Breast epithelium (tissue), 4 donors: ENCODE measurements around the gene AUH. TPM values are rescaled to one million over a fixed set of nuclear protein-coding genes. Genes with fewer than 3 reads are reported as not detected.

Experiments
- DNase-seq, 2 donors: peaks; one replicate each; pipeline ENCODE4 v3.0.0-alpha.2; 2019; ENCODE audit warnings: low spot score in 2 of 2
- H3K27ac ChIP-seq, 2 donors: fragments of 200-600 bp; sonication (generic) in 1 of 2; one replicate each; pipeline ENCODE4 v1.5.1; 2016 to 2019; ENCODE audit warnings: mild to moderate bottlenecking in 1 of 2
- H3K27me3 ChIP-seq, 2 donors: fragments of 200-600 bp; sonication (generic) in 1 of 2; one replicate each; pipeline versions ENCODE4 v1.5.1 to v1.6.0; 2017 to 2019; ENCODE audit warnings: control low read depth in 1 of 2, mild to moderate bottlenecking in 1 of 2
- H3K36me3 ChIP-seq: fragments of 200-600 bp; one replicate; pipeline ENCODE4 v1.5.1; 2019
- H3K4me1 ChIP-seq, 2 donors: fragments of 200-600 bp; sonication (generic); one replicate each; pipeline ENCODE4 v1.5.1; 2016 to 2019; ENCODE audit warnings: control low read depth in 1 of 2
- H3K4me3 ChIP-seq, 3 donors: fragments of 200-600 bp; sonication (generic); 1 replicate in 2 of 3; 2 replicates in 1 of 3; pipeline ENCODE4 v1.5.1; 2016 to 2019; ENCODE audit warnings: mild to moderate bottlenecking in 3 of 3, moderate library complexity in 2 of 3
- H3K9me3 ChIP-seq, 2 donors: fragments of 200-600 bp; sonication (generic) in 1 of 2; one replicate each; pipeline ENCODE4 v1.5.1; 2016 to 2019; ENCODE audit warnings: control low read depth in 1 of 2
- CTCF ChIP-seq, 3 donors: fragments of 450-650 bp; IDR thresholded peaks; one replicate each; pipeline ENCODE4 v1.5.1; 2016 to 2017; ENCODE audit warnings: antibody characterized with exemption in 3 of 3, mild to moderate bottlenecking in 3 of 3, moderate library complexity in 3 of 3
- POLR2A ChIP-seq: fragments of 450-650 bp; IDR thresholded peaks from one replicate; pipeline ENCODE4 v1.6.1; 2016; ENCODE audit warnings: antibody characterized with exemption, mild to moderate bottlenecking, moderate library complexity
- POLR2AphosphoS5 ChIP-seq, 3 donors: sonication (generic); formaldehyde crosslinking; IDR thresholded peaks; one replicate each; pipeline ENCODE4 v1.6.1; 2017; ENCODE audit warnings: antibody characterized with exemption in 3 of 3
- intact Hi-C: fragments of 100-400 bp; cut with DNase I; formaldehyde crosslinking; loops from one replicate; pipeline ENCODE4 v1.15.1; 2023; ENCODE audit warnings: low total_unique reads
- total RNA-seq, 3 donors: library from RNA; depleted of rRNA; stranded (reverse); fragments of >200 nt; gene quantifications; one replicate each; pipeline ENCODE4 v1.1.0, GENCODE V29; 2016

Gene AUH
- total RNA-seq, 3 donors from 2014 or later = 34.2 to 64.4 (median 50.8) TPM

- no peak for TF ChIP-seq POLR2A
- TF ChIP-seq POLR2AphosphoS5 (IDR thresholded peaks at IDR 0.05) = no peak
- no peak for TF ChIP-seq CTCF (IDR thresholded peaks at IDR 0.05)
- no peak for DNase-seq
- Histone ChIP-seq H3K27ac (peak overlapping the region; percentile 49 to 85), H3K27me3 (no peaks in the 10 kb centered on the region), H3K4me1 (peaks cover 2 to 5% of the 10 kb centered on the region in 2 donors), H3K9me3 (no peaks in the 10 kb centered on the region), H3K36me3 (no peaks in the 10 kb centered on the region), H3K4me3 (no peak overlapping the region)
- intact Hi-C loops = loop anchor here (10.0 kb wide), 1 partner anchor 124 kb away; the partner anchor contains the start of gene NFIL3
Measured at GRCh38 chr9:91301161-91301560, 60.6 kb downstream of the AUH start.

GRCh38 chr9:91298311-91298710 lies 63.4 kb downstream of the AUH start:
- no peaks in the 10 kb centered on the region for H3K27me3 ChIP-seq
- intact Hi-C loops = no loop called here
- DNase-seq = no peak
- no peaks in the 10 kb centered on the region for H3K9me3 ChIP-seq
- H3K36me3 ChIP-seq = no peaks in the 10 kb centered on the region
- peaks cover 0 to 5% of the 10 kb centered on the region in 2 donors for H3K4me1 ChIP-seq
- no peak for TF ChIP-seq POLR2AphosphoS5 (IDR thresholded peaks at IDR 0.05)
- TF ChIP-seq CTCF (IDR thresholded peaks at IDR 0.05) = no peak
- no peak for TF ChIP-seq POLR2A
- H3K27ac ChIP-seq = peak overlapping the region in 1 of 2 donors; percentile 16
- H3K4me3 ChIP-seq = no peak overlapping the region

GRCh38 chr9:91297306-91297705 lies 64.4 kb downstream of the AUH start:
- Histone ChIP-seq H3K4me1 (no peaks in the 10 kb centered on the region), H3K27ac (no peak overlapping the region)
- TF ChIP-seq POLR2A = no peak

GRCh38 chr9:91296354-91296753 lies 65.4 kb downstream of the AUH start:
- no peak for DNase-seq
- no peak overlapping the region for H3K27ac ChIP-seq
- TF ChIP-seq POLR2AphosphoS5 (IDR thresholded peaks at IDR 0.05) (no peak), CTCF (IDR thresholded peaks at IDR 0.05) (no peak), POLR2A (no peak)
- H3K4me3 ChIP-seq = no peak overlapping the region
- intact Hi-C loops = no loop called here
- H3K4me1 ChIP-seq = no peaks in the 10 kb centered on the region
- no peaks in the 10 kb centered on the region for H3K36me3 ChIP-seq
- H3K9me3 ChIP-seq = no peaks in the 10 kb centered on the region
- H3K27me3 ChIP-seq = no peaks in the 10 kb centered on the region

More at GRCh38 chr9:91297306-91297705, 64.4 kb downstream of the AUH start:
- intact Hi-C loops = no loop called here
- no peak overlapping the region for H3K4me3 ChIP-seq
- no peaks in the 10 kb centered on the region for H3K9me3 ChIP-seq
- DNase-seq = no peak
- no peaks in the 10 kb centered on the region for H3K27me3 ChIP-seq
- H3K36me3 ChIP-seq = no peaks in the 10 kb centered on the region

- no peak overlapping the region for H3K4me3 ChIP-seq
- H3K27me3 ChIP-seq = no peaks in the 10 kb centered on the region
- no peak for DNase-seq
- TF ChIP-seq CTCF (IDR thresholded peaks at IDR 0.05) (no peak), POLR2AphosphoS5 (IDR thresholded peaks at IDR 0.05) (no peak), POLR2A (no peak)
- intact Hi-C loops = no loop called here
- no peaks in the 10 kb centered on the region for H3K9me3 ChIP-seq
- H3K36me3 ChIP-seq = no peaks in the 10 kb centered on the region
- no peaks in the 10 kb centered on the region for H3K4me1 ChIP-seq
- no peak overlapping the region for H3K27ac ChIP-seq
Measured at GRCh38 chr9:91295357-91295756, 66.4 kb downstream of the AUH start.

GRCh38 chr9:91291866-91292265 lies 69.9 kb downstream of the AUH start:
- Histone ChIP-seq H3K9me3 (no peaks in the 10 kb centered on the region), H3K36me3 (no peaks in the 10 kb centered on the region), H3K4me3 (no peak overlapping the region), H3K4me1 (no peaks in the 10 kb centered on the region), H3K27me3 (no peaks in the 10 kb centered on the region), H3K27ac (no peak overlapping the region)
- DNase-seq = no peak
- TF ChIP-seq POLR2A = no peak
- no peak for TF ChIP-seq POLR2AphosphoS5 (IDR thresholded peaks at IDR 0.05)
- TF ChIP-seq CTCF (IDR thresholded peaks at IDR 0.05) = no peak
- intact Hi-C loops = no loop called here
